Amniotic epithelial cell (primary cell): ENCODE measurements around the gene MDM2.
"Not testable (repeated sequence)": the region's sequence is repeated elsewhere in the genome, so short reads cannot be mapped to it uniquely, and the experiment has no call there.

Experiments
- DNase-seq: peaks from one replicate; pipeline ENCODE4 v3.0.0-alpha.2; 2010; ENCODE audit warnings: low read depth

MDM2 gene

DNA sequence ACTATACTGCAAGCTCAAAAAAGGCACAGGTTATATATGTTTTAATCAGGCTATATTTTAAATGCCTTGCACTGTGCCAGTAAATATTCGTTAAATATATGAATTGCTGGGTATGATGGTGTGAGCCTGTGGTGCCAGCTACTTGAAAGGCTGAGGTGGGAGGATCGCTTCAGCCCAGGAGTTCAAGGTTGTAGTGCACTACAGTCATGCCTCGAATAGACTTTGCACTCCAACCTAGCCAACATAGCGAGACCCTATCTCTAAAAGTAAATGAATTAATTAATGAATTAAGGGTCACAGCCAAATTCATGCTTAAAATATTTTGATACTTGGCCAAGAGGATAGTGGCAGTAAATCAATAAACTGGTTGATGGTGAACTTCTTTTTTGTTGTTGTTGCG, 22.2 kb upstream of the MDM2 start:
- no peak for DNase-seq

DNA sequence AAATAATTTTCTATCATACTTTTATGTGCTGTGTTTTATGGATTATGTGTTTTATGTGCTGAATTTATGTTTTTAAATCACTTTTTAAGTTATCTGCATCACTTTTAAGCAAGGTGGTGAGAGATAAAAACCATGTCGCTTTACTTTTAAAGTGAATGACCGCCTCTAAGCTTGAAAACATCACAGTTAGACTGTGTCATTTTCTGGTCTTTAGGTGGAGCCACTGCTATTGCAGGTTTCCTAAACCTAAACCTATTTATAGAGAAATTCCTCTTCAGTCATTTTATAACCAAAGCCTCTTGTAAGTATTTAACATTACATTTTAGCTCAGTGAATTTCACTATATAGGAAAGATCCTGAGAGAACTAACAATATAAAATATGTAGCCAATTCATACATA, 21.0 kb upstream of the MDM2 start:
- peak; percentile 9 for DNase-seq

DNA sequence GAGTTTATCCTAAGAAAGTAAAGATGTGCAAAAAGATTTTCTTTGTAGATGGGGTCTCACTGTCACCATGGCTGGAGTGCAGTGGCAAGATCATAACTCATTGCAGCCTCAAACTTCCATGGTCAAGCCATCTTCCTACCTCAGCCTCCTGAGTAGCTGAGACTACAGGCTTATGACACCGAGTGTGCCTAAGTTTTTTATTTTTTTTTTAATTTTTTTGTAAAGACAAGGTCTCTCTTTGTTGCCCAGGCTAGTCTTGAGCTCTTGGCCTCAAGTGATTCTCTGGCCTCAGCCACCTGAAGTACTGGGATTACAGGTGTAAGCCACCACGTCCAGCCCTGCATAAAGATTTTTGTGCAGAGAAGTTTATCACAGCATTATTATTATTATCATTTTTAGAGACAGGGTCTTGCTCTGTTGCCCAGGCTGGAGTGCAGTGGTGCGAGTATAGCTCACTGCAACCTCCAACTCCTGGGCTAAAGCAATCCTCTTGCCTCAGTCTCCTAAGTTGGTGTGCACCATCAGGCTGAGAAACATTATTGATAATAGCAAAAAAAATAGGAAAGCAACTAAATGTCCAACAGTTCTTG, 19.3 kb upstream of the MDM2 start:
- no peak for DNase-seq

DNA sequence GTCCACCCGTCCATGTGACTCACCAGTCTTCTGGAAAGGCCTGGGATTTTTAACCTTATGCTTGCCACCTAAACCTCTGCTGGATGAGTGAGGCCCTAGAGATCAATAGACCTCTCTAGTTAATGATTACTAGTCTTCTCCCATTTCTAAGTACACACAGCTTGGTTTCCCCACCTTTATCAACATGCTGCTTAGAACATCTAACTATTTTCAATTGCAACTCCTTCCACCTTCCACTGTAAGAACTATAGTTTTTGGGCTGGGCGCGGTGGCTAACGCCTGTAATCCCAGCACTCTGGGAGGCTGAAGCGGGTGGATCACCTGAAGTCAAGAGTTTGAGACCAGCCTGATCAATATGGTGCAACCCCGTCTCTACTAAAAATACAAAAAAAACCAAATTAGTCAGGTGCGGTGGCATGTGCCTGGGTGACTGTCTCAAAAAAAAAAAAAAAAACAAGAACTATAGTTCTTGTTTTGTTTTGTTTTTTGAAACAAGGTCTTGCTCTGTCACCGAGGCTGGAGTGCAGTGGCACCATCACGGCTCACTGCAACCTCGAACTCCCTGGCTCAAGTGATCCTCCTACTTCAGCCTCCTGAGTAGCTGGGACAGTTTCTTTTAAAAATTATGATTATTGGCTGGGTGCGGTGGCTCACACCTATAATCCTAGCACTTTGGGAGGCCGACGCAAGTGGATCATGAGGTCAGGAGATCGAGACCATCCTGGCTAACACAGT, 18.7 kb upstream of the MDM2 start:
- no peak for DNase-seq

DNA sequence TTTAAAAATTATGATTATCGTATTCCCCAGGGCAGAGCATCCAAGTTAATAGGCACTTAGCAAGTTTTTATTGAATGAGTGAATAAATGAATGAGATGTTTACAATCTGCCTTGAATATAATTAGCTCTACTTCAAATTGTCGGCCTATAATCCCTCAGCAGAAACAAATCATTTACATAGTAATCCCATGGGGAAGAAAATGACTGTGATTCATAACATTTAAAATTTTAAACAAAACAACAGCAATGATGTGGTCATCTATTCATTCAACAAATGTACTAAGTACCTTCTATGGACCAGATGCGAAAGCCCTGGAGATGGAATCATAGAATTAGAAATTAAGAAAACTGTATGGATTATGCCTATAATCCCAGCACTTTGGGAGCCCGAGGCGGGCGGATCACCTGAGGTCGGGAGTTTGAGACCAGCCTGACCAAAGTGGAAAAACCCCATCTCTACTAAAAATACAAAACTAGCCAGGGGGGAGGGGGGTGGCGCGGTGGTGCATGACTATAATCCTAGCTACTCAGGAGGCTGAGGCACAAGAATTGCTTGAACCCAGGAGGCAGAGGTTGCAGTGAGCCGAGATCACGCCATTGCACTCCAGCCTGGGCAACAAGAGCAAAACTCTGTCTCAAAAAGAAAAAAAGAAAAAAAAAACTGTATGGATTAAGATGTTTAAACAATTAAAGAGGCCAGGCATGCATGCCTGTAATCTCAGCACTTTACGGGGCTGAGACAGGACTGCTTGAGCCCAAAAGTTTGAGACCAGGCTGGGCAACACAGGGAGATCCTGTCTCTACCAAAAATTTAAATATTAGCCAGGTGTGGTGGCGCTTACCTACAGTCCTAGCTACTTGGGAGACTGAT, 17.7 kb upstream of the MDM2 start:
- no peak for DNase-seq

DNA sequence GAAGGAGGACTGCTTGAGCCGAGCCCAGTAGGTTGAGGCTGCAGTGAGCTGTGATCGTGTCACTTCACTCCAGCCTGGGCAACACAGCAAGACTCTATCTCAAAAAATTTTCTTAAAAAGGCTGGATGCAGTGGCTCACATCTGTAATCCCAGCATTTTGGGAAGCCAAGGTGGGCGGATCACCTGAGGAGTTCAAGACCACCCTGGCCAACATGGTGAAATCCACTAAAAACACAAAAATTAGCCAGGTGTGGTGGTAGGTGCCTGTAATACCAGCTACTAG, 17.1 kb upstream of the MDM2 start:
- DNase-seq, result no peak

DNA sequence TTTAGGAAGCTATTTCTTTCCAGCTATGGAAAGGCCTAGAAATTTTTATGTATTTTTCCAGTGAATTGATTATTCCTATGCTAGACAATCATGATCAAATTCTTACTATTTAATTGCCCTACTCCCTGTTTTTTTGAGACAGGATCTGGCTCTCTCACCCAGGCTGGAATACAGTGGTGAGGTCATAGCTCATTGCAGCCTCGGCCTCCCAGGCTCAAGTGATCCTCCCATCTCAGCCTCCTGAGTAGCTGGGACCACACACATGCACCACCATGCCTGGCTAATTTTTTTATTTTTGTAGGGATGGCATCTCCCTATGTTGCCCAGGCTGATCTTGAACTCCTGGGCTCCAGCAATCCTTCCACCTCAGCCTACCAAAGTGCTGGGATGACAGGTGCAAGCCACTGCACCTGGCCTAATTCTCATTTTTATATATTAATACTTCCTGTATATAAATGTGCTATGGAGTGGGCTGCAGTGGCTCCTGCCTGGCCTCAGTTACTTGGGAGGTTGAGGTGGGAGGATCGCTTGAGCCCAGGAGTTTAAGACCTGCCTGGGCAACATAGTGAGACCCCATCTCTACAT, 16.0 kb upstream of the MDM2 start:
- DNase-seq, result no peak

DNA sequence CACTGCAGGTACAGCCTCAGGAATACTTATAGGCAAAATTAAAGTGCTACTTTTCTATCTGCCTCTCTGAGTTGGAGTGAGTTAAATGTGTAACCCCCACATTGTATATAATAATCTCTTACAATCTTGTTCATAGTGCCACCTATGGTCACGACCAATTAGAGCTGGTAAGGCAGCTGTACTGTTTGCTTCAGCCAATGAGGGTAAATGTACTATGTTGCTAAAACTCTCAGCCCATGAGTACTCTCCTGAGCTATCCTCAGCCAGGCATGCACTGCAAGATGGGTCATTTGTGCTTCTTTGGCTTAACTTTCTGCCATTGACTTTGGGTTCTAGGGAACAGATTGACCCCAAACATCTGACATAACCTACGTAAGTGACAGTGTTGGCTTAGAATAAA, 15.0 kb upstream of the MDM2 start:
- DNase-seq, result peak; percentile 50

DNA sequence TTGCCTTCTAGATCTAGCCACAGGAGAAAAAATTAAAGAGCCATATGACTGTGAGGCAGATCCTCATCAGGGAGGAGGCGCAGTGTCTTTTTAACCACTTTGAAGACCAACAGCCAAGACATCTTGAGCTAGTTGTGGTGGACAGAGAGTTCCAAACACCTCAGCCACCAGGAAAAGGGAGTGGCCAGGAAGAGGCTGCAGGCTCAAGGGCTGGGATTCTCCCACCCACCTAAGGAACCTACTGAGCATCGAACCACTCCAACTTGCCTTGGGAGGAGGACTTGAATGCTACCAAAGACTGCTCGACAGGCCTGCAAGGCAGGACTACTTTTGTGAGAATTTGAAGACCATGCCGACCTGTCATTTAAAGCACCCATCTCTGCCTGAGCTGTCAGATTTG, 14.5 kb upstream of the MDM2 start:
- no peak for DNase-seq

DNA sequence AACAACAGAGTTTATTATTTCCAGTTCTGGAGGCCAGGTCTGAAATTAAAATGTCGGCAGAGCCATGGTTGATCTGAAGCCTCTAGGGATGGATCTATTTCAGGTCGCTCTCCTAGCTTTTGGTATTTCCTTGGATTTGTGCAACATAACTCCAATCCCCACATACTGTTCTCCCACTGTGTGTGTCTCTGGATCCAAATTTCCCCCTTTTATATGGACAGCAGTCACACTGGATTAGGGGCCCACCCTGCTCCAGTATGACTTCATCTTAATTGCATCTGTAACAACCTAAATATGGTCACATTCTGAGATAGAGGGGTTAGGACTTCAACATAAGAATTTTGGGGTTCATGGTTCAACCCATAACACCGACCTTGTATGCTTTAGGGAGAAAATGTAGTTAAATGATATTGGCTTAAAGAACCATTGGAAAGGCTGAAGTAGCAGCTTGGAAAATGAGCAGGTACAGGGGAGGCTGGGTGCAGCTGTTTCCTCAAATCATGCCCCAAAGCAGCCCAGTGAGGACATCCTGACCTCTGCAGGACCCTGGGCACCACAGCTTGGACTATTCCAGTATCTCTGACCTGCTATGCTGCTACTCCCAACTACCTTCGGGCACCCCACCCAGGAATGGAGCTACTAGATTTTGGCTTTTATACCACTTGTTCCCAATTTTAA, 13.9 kb upstream of the MDM2 start:
- DNase-seq, result no peak

DNA sequence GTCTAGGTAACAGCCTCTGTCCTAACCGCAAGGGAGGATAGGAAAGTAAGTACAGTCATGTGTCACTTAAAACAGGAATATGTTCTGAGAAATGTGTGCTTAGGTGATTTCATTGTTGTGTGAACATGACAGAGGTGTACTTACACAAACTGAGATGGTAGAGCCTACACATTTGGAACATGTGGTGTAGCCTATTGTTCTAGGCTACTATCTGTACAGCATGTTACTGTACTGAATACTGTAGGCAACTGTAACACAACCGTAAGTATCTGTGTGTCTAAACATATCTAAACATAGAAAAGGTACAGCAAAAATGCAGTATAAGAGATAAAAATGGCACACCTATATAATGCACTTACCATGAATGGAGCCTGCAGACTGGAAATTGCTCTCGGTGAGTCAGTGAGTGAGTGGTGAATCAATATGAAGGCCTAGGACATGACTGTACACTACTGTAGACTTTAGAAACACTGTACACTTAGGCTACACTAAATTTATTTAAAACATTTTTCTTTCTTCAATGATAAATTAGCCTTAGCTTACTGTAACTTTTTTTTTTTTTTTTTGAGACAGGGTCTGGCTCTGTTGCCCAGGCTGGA, 13.2 kb upstream of the MDM2 start:
- DNase-seq, result peak; percentile 69

DNA sequence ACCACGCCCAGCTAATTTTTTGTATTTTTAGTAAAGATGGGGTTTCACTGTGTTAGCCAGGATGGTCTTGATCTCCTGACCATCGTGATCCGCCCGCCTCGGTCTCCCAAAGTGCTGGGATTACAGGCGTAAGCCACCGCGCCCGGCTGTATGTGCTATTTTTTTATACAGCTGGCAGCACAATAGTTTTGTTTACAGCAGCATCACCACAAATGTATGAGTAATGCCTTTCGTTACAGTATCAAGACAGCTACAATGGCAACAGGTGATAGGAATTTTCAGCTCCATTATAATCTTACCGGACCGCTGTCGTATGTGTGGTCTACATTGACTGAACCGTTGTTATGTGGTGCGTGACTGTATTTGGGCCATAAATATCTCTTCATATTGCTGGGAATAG, 11.6 kb upstream of the MDM2 start:
- DNase-seq, result no peak

DNA sequence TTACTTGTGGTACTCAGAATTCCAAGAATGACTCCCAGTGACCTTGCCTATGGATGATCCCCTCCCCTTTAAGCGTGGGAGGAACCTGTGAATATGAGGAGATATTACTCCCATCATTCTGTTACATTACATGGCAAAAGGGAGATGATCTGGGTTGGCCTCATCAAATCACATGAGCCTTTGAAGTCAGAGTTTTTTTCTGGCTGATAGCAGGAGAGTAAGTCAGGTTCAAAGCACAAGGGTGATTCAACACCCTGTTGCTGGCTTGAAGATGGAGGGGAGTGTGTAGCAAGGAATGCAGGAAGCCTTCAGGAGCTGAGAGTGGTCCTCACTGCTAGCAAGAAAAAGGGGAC, 9.1 kb upstream of the MDM2 start:
- DNase-seq, result peak; percentile 45

DNA sequence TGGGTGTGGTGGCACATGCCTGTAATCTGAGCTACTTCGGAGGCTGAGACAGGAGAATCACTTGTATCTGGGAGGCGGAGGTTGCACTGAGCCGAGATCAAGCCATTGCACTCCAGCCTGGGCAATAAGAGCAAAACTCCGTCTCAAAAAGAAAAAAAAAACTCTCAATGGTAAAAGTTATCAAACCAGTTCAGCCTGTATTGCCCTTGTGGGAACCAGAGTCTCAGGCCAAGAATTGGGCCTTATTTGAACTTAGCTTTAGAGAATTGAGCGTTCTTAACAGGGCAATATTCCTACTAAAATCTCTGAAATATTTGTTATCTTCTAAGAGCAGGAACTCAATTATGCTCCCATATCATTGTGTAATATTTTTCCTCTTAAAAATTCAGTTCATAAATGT, 7.7 kb upstream of the MDM2 start:
- DNase-seq, result no peak

DNA sequence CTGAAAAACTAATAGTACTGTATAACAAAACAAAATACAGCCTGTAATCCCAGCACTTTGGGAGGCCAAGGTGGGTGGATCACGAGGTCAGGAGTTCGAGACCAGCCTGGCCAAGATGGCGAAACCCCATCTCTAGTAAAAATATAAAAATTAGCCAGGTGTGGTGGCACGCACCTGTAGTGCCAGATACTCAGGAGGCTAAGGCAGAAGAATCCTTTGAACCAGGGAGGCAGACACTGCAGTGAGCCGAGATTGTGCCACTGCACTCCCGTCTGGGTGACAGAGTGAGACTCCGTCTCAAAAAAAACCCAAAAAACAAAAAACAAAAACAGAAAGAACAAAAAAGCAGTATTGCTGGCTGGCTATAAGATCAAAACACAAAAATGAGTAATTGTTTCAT, 6.9 kb upstream of the MDM2 start:
- DNase-seq, result not testable (repeated sequence)

DNA sequence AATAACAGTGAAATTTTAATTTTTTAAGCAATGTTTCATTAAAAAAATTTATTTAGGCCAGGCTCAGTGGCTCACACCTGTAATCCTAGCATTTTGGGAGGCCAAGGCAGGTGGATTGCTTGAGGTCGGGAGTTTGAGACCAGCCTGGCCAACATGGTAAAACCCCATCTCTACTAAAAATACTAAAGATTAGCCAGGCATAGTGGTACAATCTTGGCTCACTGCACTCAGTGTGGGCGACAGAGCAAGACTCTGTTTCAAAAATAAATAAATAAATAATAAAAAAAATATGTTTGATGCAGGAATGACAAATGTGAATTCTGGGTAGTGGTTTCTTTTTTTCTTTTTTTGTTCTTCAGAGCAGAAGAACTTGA, 5.6 kb upstream of the MDM2 start:
- DNase-seq, result not testable (repeated sequence)

DNA sequence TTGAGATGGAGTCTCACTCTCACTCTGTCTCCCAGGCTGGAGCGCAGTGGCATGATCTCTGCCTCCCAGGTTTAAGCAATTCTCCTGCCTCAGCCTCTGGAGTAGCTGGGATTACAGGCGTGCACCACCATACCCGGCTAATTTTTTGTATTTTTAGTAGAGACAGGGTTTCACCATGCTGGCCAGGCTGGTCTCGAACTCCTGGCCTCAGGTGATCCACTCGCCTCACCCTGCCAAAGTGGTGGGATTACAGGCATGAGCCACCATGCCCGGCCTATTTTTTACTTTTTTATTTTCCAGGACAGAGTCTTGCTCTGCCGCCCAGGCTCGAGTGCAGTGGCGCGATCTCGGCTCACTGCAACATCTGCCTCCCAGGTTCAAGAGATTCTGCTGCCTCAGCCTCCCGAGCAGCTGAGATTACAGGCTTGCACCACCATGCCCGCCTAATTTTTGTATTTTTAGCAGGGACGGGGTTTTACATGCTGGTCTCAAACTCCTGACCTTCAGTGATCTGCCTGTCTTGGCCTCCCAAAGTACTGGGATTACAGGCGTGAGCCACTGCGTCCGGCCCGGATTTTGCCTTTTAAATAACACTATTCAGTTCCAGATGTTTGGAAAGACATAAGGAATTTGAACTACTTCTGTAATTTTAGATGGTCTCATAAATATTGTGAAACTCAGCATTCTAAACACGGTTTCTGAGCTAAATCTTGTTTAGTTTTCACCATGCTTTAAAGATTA, 4.9 kb upstream of the MDM2 start:
- peak; percentile 70 for DNase-seq

DNA sequence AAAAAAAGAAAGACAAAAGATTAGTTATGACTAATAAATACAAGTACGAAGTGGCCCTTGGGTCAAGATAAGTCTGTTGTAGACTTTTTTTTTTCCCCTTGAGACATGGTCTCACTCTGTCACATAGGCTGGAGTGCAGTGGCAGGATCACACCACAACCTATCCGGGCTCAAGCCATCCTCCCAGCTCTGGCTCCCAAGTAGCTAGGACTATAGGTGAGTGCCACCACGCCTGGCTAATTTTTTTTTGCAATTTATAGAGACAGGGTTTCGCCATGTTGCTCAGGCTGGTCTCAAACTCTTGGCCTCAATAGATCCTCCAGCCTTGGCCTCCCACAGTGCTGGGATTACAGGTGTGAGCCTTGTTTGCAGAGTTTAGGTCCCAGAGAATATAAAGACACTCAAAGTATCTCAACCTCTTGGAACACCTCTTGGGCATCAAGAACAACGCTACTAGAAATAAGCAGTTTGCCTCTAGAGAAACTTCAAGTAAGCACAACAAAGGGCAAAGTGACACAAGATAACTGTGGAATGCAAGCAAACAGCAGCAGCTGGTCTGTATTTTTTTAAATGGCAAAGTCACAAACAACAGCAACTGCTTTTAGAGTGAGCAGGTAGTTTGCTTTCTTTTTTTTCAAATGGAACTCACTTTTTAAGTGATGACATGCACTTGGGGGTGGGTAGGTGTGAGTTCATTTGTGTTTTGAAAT, 3.9 kb upstream of the MDM2 start:
- no peak for DNase-seq

DNA sequence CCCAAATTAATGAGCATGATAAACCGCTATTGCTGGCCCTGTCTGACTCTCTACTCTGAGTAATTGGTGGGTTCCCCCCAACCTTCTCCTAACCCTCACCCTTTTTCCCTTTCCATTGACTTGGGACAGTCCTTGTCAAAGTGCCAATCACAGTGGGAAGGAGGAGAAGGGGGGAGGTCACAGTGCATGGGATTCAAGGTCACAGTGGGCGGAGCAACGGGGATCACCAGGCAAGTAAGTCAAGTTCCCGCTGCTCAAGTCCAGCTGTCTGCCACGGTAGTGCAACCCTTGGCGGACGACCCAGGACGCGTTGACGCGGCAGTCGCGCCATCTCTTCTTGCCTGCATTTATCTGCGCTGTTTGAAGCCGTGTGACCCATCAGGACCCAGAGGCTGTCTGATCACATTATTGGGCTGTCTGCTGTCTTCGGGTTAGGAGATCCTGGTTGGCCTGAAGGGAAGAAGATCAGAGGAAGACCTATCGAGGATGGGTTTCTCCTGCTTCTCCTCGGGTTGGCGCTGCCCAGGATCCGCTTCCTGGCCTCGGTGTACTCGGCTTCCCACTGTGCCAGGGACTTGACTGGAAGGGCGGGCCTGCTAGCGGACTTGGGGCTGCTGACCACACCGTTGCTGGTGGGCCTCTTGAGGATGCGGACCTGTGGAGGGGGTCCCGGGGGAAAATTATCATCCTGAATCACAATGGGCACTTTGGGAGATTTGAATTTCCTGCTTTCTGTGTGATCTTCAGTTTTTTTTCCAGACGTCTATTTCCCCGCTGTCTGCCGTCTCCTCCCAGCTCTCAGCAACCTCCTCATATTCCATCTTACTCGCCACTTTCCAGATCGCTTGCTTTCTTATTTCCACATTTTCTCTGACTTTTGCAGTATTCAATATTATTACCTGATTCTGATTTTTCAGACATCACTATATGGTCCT, 3.1 kb upstream of the MDM2 start:
- DNase-seq, result no peak
